Parathyroid adenoma (tissue), 2 donors: ENCODE results near the gene TRIM5.
"Not testable (repeated sequence)": the region's sequence is repeated elsewhere in the genome, so short reads cannot be mapped to it uniquely, and the experiment has no call there.

ENCODE experiments used
- H2AFZ ChIP-seq: fragments of 300-600 bp; sonication (generic); one replicate; pipeline ENCODE4 v1.7.0; 2017; ENCODE audit warnings: antibody characterized with exemption, mild to moderate bottlenecking
- H3K27ac ChIP-seq: fragments of 300-600 bp; sonication (generic); one replicate; pipeline ENCODE4 v1.7.0; 2017
- H3K27me3 ChIP-seq: fragments of 300-600 bp; sonication (generic); one replicate; pipeline ENCODE4 v1.7.0; 2017; ENCODE audit warnings: low read length; ENCODE audit not compliant: control insufficient read depth, insufficient read depth
- H3K36me3 ChIP-seq: fragments of 300-600 bp; sonication (generic); one replicate; pipeline ENCODE4 v1.7.0; 2017; ENCODE audit warnings: low read length; ENCODE audit not compliant: control insufficient read depth, insufficient read depth
- H3K4me1 ChIP-seq: fragments of 300-600 bp; sonication (generic); one replicate; pipeline ENCODE4 v1.7.0; 2017; ENCODE audit warnings: control low read depth
- H3K4me2 ChIP-seq: fragments of 300-600 bp; sonication (generic); one replicate; pipeline ENCODE4 v1.7.0; 2017; ENCODE audit warnings: low read length
- H3K4me3 ChIP-seq: fragments of 300-600 bp; sonication (generic); one replicate; pipeline ENCODE4 v1.7.0; 2017; ENCODE audit warnings: low read depth, low read length
- H3K79me2 ChIP-seq: fragments of 300-600 bp; sonication (generic); one replicate; pipeline ENCODE4 v1.7.0; 2017; ENCODE audit warnings: control low read depth
- H3K9ac ChIP-seq: fragments of 300-600 bp; sonication (generic); one replicate; pipeline ENCODE4 v1.7.0; 2017; ENCODE audit warnings: mild to moderate bottlenecking
- H3K9me3 ChIP-seq: fragments of 300-600 bp; sonication (generic); one replicate; pipeline ENCODE4 v1.7.0; 2017; ENCODE audit warnings: low read length; ENCODE audit not compliant: control insufficient read depth
- CTCF ChIP-seq: fragments of 300-600 bp; sonication (generic); IDR thresholded peaks from one replicate; pipeline ENCODE4 v1.7.0; 2017; ENCODE audit warnings: antibody characterized with exemption, mild to moderate bottlenecking
- donor health status: primary hyperparathyroidism.

The TRIM5 gene

GRCh38 chr11:5696210-5696609 is 11.3 kb upstream of the TRIM5 start:
- no peak overlapping the region for H2AFZ ChIP-seq
- H3K27me3 ChIP-seq = no peaks in the 10 kb centered on the region
- no peaks in the 10 kb centered on the region for H3K4me1 ChIP-seq
- H3K9ac ChIP-seq = no peak overlapping the region
- no peaks in the 10 kb centered on the region for H3K9me3 ChIP-seq
- no peaks in the 10 kb centered on the region for H3K36me3 ChIP-seq
- no peak overlapping the region for H3K4me2 ChIP-seq
- TF ChIP-seq CTCF = no peak
- H3K79me2 ChIP-seq = no peaks in the 10 kb centered on the region
- H3K27ac ChIP-seq = no peak overlapping the region
- H3K4me3 ChIP-seq = no peak overlapping the region

GRCh38 chr11:5695580-5695979 is 10.7 kb upstream of the TRIM5 start:
- no peaks in the 10 kb centered on the region for H3K36me3 ChIP-seq
- no peak overlapping the region for H3K27ac ChIP-seq
- no peak for TF ChIP-seq CTCF
- no peak overlapping the region for H3K9ac ChIP-seq
- H3K79me2 ChIP-seq = no peaks in the 10 kb centered on the region
- H2AFZ ChIP-seq = no peak overlapping the region
- no peak overlapping the region for H3K4me2 ChIP-seq
- no peaks in the 10 kb centered on the region for H3K27me3 ChIP-seq
- no peaks in the 10 kb centered on the region for H3K9me3 ChIP-seq
- no peaks in the 10 kb centered on the region for H3K4me1 ChIP-seq
- H3K4me3 ChIP-seq = no peak overlapping the region

- no peaks in the 10 kb centered on the region for H3K4me1 ChIP-seq
- H3K36me3 ChIP-seq = no peaks in the 10 kb centered on the region
- H2AFZ ChIP-seq = no peak overlapping the region
Observed at GRCh38 chr11:5694642-5695041, 9.8 kb upstream of the TRIM5 start.

GRCh38 chr11:5691964-5692361 is 7.1 kb upstream of the TRIM5 start:
- no peaks in the 10 kb centered on the region for H3K4me1 ChIP-seq
- H3K27ac ChIP-seq = no peak overlapping the region
- no peak overlapping the region for H2AFZ ChIP-seq
- no peak for TF ChIP-seq CTCF
- no peaks in the 10 kb centered on the region for H3K27me3 ChIP-seq
- H3K9me3 ChIP-seq = no peaks in the 10 kb centered on the region
- no peak overlapping the region for H3K4me2 ChIP-seq
- no peak overlapping the region for H3K4me3 ChIP-seq
- H3K9ac ChIP-seq = no peak overlapping the region
- no peaks in the 10 kb centered on the region for H3K79me2 ChIP-seq
- H3K36me3 ChIP-seq = no peaks in the 10 kb centered on the region

More at GRCh38 chr11:5694642-5695041, 9.8 kb upstream of the TRIM5 start:
- H3K9me3 ChIP-seq = no peaks in the 10 kb centered on the region
- no peak overlapping the region for H3K4me2 ChIP-seq
- no peak overlapping the region for H3K9ac ChIP-seq
- no peak for TF ChIP-seq CTCF
- H3K79me2 ChIP-seq = no peaks in the 10 kb centered on the region
- H3K4me3 ChIP-seq = no peak overlapping the region
- no peak overlapping the region for H3K27ac ChIP-seq
- no peaks in the 10 kb centered on the region for H3K27me3 ChIP-seq

- not testable (repeated sequence) for H3K4me3 ChIP-seq, H3K4me2 ChIP-seq, H3K27me3 ChIP-seq, H3K4me1 ChIP-seq, H3K79me2 ChIP-seq, H3K27ac ChIP-seq, H2AFZ ChIP-seq, H3K9me3 ChIP-seq, H3K9ac ChIP-seq, H3K36me3 ChIP-seq
Observed at GRCh38 chr11:5691238-5691963, 6.5 kb upstream of the TRIM5 start.
